GM12878 (cell line): ENCODE results near the gene HTT-AS. TPM values are rescaled to one million over a fixed set of nuclear protein-coding genes. Genes with fewer than 3 reads are reported as not detected.
A peak's percentile ranks its signal among the peaks of the same experiment; 100 is the strongest.

ENCODE experiments used
- CBX5 ChIP-seq: sonication (generic); IDR thresholded peaks from 2 replicates; pipeline ENCODE4 v1.6.1; 2016; ENCODE audit warnings: low read depth, moderate library complexity, mild to moderate bottlenecking, inconsistent platforms
- CEBPB ChIP-seq, 2 experiments: fragments of 150-350 bp in 1 of 2; IDR thresholded peaks; 2 replicates each; pipeline ENCODE4 v1.6.1; 2012 to 2014; ENCODE audit warnings: low read depth in 2 of 2, low read length in 2 of 2, borderline replicate concordance in 1 of 2, inconsistent platforms in 1 of 2
- CHD2 ChIP-seq: IDR thresholded peaks from 2 replicates; pipeline ENCODE4 v1.6.1; 2011; ENCODE audit warnings: low read depth, low read length, improper control_type of control experiment, borderline replicate concordance
- HCFC1 ChIP-seq: fragments of 150-350 bp; IDR thresholded peaks from 2 replicates; pipeline ENCODE4 v1.6.1; 2014; ENCODE audit warnings: low read length
- HDAC6 ChIP-seq: fragments of 200-600 bp; sonication (generic); IDR thresholded peaks from one replicate; pipeline ENCODE4 v1.8.0; 2017; ENCODE audit warnings: antibody characterized with exemption; ENCODE audit not compliant: unreplicated experiment
- MTA3 ChIP-seq: IDR thresholded peaks from 2 replicates; pipeline ENCODE4 v1.6.1; 2012; ENCODE audit warnings: low read length, inconsistent platforms, borderline replicate concordance
- SMAD5 ChIP-seq: IDR thresholded peaks from 2 replicates; pipeline ENCODE4 v1.6.1; 2016; ENCODE audit warnings: antibody characterized with exemption, low read depth
- SREBF1 ChIP-seq: IDR thresholded peaks from 2 replicates; pipeline ENCODE4 v1.6.1; 2012; ENCODE audit warnings: mild to moderate bottlenecking, low read length
- STAT1 ChIP-seq: fragments of 450-650 bp; conservative IDR thresholded peaks from 2 replicates; pipeline ENCODE4 v1.6.1; 2014; ENCODE audit warnings: antibody characterized with exemption, mild to moderate bottlenecking
- TAF1 ChIP-seq: IDR thresholded peaks from 2 replicates; pipeline ENCODE4 v1.6.1; 2011; ENCODE audit warnings: mild to moderate bottlenecking, low read depth, low read length, borderline replicate concordance
- TCF3 ChIP-seq: IDR thresholded peaks from 2 replicates; pipeline ENCODE4 v1.6.1; 2012; ENCODE audit warnings: low read depth, mild to moderate bottlenecking, low read length, borderline replicate concordance; ENCODE audit not compliant: insufficient read depth
- ZNF622 ChIP-seq: fragments of 450-650 bp; IDR thresholded peaks from 2 replicates; pipeline ENCODE4 v1.6.1; 2017; ENCODE audit warnings: mild to moderate bottlenecking, inconsistent platforms
- polyA plus RNA-seq, 11 experiments: library from polyadenylated mRNA; depleted of rRNA in 4 of 11; unstranded in 6 of 11; stranded (reverse) in 5 of 11; fragments of >200 nt; fragmentation: Nextera tagmentation in 4 of 11; fragmentation: Illumina TruSeq in 1 of 11; extraction: Ambion mirVana in 4 of 11; extraction: Trizol in 1 of 11; gene quantifications; 1 replicate in 1 of 11; 2 replicates in 10 of 11; pipeline versions ENCODE4 v1.2.1 to v1.2.3, GENCODE V29; 2011 to 2016; ENCODE audit warnings: inconsistent platforms in 2 of 11, missing spikeins in 2 of 11, low read depth in 1 of 11
- total RNA-seq, 4 experiments: library from RNA; depleted of rRNA in 3 of 4; stranded (reverse); fragments of >200 nt in 3 of 4; fragmentation: Illumina TruSeq in 1 of 4; extraction: Trizol in 1 of 4; gene quantifications; 2 replicates each; pipeline versions ENCODE4 v1.2.1 to v1.2.3, GENCODE V29; 2013 to 2021
- TF ChIP-seq, protein P1 (sequence below): fragments of 450-650 bp; formaldehyde crosslinking; IDR thresholded peaks from 2 replicates; pipeline ENCODE4 v1.4.0; 2022; ENCODE audit warnings: mild to moderate bottlenecking, moderate library complexity
- TF ChIP-seq, protein P2 (sequence below): IDR thresholded peaks from 2 replicates; pipeline ENCODE4 v1.6.1; 2011; ENCODE audit warnings: borderline replicate concordance, low read depth, mild to moderate bottlenecking, moderate library complexity, low read length; ENCODE audit not compliant: insufficient read depth, poor library complexity, severe bottlenecking
- TF ChIP-seq, protein P3 (sequence below): fragments of 450-650 bp; IDR thresholded peaks from 2 replicates; pipeline ENCODE4 v1.6.1; 2018; ENCODE audit warnings: mild to moderate bottlenecking, low read depth, moderate library complexity; ENCODE audit not compliant: partially characterized antibody
- TF ChIP-seq, protein P4 (sequence below): fragments of 450-650 bp; IDR thresholded peaks from 2 replicates; pipeline ENCODE4 v1.6.1; 2016; ENCODE audit warnings: mild to moderate bottlenecking
- TF ChIP-seq, protein P5 (sequence below): fragments of 450-650 bp; formaldehyde crosslinking; IDR thresholded peaks from 2 replicates; pipeline ENCODE4 v1.5.0; 2022; ENCODE audit warnings: mild to moderate bottlenecking, missing genetic modification characterization

HTT-AS gene
- total and polyA plus RNA-seq, 10 of the 15 experiments (the other 5 are each of a cell fraction or from before 2014, with no cell fraction given): not detected

DNA sequence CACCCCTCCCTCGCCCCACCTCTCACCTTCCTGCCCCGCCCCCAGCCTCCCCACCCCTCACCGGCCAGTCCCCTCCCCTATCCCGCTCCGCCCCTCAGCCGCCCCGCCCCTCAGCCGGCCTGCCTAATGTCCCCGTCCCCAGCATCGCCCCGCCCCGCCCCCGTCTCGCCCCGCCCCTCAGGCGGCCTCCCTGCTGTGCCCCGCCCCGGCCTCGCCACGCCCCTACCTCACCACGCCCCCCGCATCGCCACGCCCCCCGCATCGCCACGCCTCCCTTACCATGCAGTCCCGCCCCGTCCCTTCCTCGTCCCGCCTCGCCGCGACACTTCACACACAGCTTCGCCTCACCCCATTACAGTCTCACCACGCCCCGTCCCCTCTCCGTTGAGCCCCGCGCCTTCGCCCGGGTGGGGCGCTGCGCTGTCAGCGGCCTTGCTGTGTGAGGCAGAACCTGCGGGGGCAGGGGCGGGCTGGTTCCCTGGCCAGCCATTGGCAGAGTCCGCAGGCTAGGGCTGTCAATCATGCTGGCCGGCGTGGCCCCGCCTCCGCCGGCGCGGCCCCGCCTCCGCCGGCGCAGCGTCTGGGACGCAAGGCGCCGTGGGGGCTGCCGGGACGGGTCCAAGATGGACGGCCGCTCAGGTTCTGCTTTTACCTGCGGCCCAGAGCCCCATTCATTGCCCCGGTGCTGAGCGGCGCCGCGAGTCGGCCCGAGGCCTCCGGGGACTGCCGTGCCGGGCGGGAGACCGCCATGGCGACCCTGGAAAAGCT is at the start of gene HTT-AS, which contains the start of gene HTT (continued):
- TF ChIP-seq, protein P1, sequence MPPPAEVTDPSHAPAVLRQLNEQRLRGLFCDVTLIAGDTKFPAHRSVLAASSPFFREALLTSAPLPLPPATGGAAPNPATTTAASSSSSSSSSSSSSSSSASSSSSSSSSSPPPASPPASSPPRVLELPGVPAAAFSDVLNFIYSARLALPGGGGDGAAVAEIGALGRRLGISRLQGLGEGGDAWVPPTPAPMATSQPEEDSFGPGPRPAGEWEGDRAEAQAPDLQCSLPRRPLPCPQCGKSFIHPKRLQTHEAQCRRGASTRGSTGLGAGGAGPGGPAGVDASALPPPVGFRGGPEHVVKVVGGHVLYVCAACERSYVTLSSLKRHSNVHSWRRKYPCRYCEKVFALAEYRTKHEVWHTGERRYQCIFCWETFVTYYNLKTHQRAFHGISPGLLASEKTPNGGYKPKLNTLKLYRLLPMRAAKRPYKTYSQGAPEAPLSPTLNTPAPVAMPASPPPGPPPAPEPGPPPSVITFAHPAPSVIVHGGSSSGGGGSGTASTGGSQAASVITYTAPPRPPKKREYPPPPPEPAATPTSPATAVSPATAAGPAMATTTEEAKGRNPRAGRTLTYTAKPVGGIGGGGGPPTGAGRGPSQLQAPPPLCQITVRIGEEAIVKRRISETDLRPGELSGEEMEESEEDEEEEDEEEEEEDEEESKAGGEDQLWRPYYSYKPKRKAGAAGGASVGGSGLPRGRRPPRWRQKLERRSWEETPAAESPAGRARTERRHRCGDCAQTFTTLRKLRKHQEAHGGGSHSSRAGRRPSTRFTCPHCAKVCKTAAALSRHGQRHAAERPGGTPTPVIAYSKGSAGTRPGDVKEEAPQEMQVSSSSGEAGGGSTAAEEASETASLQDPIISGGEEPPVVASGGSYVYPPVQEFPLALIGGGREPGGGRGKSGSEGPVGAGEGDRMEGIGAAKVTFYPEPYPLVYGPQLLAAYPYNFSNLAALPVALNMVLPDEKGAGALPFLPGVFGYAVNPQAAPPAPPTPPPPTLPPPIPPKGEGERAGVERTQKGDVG (CRISPR knock-in tag): no peak
- TF ChIP-seq, protein P2, sequence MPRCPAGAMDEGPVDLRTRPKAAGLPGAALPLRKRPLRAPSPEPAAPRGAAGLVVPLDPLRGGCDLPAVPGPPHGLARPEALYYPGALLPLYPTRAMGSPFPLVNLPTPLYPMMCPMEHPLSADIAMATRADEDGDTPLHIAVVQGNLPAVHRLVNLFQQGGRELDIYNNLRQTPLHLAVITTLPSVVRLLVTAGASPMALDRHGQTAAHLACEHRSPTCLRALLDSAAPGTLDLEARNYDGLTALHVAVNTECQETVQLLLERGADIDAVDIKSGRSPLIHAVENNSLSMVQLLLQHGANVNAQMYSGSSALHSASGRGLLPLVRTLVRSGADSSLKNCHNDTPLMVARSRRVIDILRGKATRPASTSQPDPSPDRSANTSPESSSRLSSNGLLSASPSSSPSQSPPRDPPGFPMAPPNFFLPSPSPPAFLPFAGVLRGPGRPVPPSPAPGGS: no peak
- TF ChIP-seq, protein P3, sequence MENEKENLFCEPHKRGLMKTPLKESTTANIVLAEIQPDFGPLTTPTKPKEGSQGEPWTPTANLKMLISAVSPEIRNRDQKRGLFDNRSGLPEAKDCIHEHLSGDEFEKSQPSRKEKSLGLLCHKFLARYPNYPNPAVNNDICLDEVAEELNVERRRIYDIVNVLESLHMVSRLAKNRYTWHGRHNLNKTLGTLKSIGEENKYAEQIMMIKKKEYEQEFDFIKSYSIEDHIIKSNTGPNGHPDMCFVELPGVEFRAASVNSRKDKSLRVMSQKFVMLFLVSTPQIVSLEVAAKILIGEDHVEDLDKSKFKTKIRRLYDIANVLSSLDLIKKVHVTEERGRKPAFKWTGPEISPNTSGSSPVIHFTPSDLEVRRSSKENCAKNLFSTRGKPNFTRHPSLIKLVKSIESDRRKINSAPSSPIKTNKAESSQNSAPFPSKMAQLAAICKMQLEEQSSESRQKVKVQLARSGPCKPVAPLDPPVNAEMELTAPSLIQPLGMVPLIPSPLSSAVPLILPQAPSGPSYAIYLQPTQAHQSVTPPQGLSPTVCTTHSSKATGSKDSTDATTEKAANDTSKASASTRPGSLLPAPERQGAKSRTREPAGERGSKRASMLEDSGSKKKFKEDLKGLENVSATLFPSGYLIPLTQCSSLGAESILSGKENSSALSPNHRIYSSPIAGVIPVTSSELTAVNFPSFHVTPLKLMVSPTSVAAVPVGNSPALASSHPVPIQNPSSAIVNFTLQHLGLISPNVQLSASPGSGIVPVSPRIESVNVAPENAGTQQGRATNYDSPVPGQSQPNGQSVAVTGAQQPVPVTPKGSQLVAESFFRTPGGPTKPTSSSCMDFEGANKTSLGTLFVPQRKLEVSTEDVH: no peak
- peak; percentile 96 for TF ChIP-seq TAF1
- TF ChIP-seq TCF3: no peak
- no peak for TF ChIP-seq CEBPB (IDR thresholded peaks at IDR 0.05; ENCODE audit: borderline replicate concordance in 1 of 2, low read depth in 2 of 2, low read length in 2 of 2)
- peak; percentile 77 for TF ChIP-seq CHD2
- TF ChIP-seq, protein P4, sequence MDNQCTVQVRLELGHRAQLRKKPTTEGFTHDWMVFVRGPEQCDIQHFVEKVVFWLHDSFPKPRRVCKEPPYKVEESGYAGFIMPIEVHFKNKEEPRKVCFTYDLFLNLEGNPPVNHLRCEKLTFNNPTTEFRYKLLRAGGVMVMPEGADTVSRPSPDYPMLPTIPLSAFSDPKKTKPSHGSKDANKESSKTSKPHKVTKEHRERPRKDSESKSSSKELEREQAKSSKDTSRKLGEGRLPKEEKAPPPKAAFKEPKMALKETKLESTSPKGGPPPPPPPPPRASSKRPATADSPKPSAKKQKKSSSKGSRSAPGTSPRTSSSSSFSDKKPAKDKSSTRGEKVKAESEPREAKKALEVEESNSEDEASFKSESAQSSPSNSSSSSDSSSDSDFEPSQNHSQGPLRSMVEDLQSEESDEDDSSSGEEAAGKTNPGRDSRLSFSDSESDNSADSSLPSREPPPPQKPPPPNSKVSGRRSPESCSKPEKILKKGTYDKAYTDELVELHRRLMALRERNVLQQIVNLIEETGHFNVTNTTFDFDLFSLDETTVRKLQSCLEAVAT: no peak
- TF ChIP-seq SREBF1: no peak
- TF ChIP-seq SMAD5: no peak
- no peak for TF ChIP-seq MTA3
- no peak for TF ChIP-seq HDAC6
- no peak for TF ChIP-seq CBX5
- TF ChIP-seq STAT1: no peak
- no peak for TF ChIP-seq ZNF622
- TF ChIP-seq, protein P5, sequence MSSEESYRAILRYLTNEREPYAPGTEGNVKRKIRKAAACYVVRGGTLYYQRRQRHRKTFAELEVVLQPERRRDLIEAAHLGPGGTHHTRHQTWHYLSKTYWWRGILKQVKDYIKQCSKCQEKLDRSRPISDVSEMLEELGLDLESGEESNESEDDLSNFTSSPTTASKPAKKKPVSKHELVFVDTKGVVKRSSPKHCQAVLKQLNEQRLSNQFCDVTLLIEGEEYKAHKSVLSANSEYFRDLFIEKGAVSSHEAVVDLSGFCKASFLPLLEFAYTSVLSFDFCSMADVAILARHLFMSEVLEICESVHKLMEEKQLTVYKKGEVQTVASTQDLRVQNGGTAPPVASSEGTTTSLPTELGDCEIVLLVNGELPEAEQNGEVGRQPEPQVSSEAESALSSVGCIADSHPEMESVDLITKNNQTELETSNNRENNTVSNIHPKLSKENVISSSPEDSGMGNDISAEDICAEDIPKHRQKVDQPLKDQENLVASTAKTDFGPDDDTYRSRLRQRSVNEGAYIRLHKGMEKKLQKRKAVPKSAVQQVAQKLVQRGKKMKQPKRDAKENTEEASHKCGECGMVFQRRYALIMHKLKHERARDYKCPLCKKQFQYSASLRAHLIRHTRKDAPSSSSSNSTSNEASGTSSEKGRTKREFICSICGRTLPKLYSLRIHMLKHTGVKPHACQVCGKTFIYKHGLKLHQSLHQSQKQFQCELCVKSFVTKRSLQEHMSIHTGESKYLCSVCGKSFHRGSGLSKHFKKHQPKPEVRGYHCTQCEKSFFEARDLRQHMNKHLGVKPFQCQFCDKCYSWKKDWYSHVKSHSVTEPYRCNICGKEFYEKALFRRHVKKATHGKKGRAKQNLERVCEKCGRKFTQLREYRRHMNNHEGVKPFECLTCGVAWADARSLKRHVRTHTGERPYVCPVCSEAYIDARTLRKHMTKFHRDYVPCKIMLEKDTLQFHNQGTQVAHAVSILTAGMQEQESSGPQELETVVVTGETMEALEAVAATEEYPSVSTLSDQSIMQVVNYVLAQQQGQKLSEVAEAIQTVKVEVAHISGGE (CRISPR knock-in tag): no peak
- no peak for TF ChIP-seq HCFC1
